MM.1S (cell line): ENCODE measurements around the gene MTCL1.

Experiments
- DNase-seq: peaks from one replicate; pipeline ENCODE4 v3.0.0-alpha.2; 2015
- H2AFZ ChIP-seq: fragments of 300-600 bp; sonication (generic); 2 replicates; pipeline ENCODE4 v1.6.0; 2016; ENCODE audit warnings: antibody characterized with exemption, low read length
- H3F3A ChIP-seq: fragments of 300-600 bp; sonication (generic); 2 replicates; pipeline ENCODE4 v1.6.1; 2016; ENCODE audit warnings: mild to moderate bottlenecking, antibody characterized with exemption, low read length, moderate library complexity, mixed read lengths; ENCODE audit not compliant: insufficient read depth
- H3K27ac ChIP-seq: fragments of 300-600 bp; sonication (generic); 2 replicates; pipeline ENCODE4 v1.5.1; 2016; ENCODE audit warnings: mild to moderate bottlenecking, low read length
- H3K27me3 ChIP-seq: fragments of 300-600 bp; sonication (generic); replicated peaks from 2 replicates; pipeline ENCODE4 v1.6.0; 2016; ENCODE audit warnings: low read length; ENCODE audit not compliant: insufficient read depth
- H3K36me3 ChIP-seq: fragments of 300-600 bp; sonication (generic); replicated peaks from 2 replicates; pipeline ENCODE4 v1.6.1; 2016; ENCODE audit warnings: mild to moderate bottlenecking, low read length, mixed read lengths; ENCODE audit not compliant: insufficient read depth
- H3K4me1 ChIP-seq: fragments of 300-600 bp; sonication (generic); 2 replicates; pipeline ENCODE4 v1.6.1; 2016; ENCODE audit warnings: low read length, mixed read lengths
- H3K4me2 ChIP-seq: fragments of 300-600 bp; sonication (generic); 2 replicates; pipeline ENCODE4 v1.6.0; 2016; ENCODE audit warnings: low read depth, low read length
- H3K4me3 ChIP-seq: fragments of 300-600 bp; sonication (generic); 2 replicates; pipeline ENCODE4 v1.5.1; 2016; ENCODE audit warnings: low read length, mixed read lengths
- H3K79me2 ChIP-seq: fragments of 300-600 bp; sonication (generic); 2 replicates; pipeline ENCODE4 v1.6.1; 2016; ENCODE audit warnings: mixed run types, low read length, mixed read lengths
- H3K9ac ChIP-seq: fragments of 300-600 bp; sonication (generic); 2 replicates; pipeline ENCODE4 v1.6.1; 2016; ENCODE audit warnings: low read length, mixed read lengths
- H3K9me2 ChIP-seq: fragments of 300-600 bp; sonication (generic); replicated peaks from 2 replicates; pipeline ENCODE4 v1.6.1; 2016; ENCODE audit warnings: mild to moderate bottlenecking, low read length, mixed read lengths; ENCODE audit not compliant: insufficient read depth
- H3K9me3 ChIP-seq: fragments of 300-600 bp; sonication (generic); replicated peaks from 2 replicates; pipeline ENCODE4 v1.6.1; 2016; ENCODE audit warnings: mild to moderate bottlenecking, low read length, mixed read lengths; ENCODE audit not compliant: insufficient read depth
- H4K20me1 ChIP-seq: fragments of 300-600 bp; sonication (generic); 2 replicates; pipeline ENCODE4 v1.6.1; 2016; ENCODE audit warnings: mild to moderate bottlenecking, low read length, moderate library complexity, mixed read lengths; ENCODE audit not compliant: insufficient read depth
- EZH2 ChIP-seq: fragments of 300-600 bp; sonication (generic); optimal IDR thresholded peaks from 2 replicates; pipeline ENCODE3; 2017; ENCODE audit warnings: low read depth, mild to moderate bottlenecking, antibody characterized with exemption, low read length, mixed read lengths
- EZH2phosphoT487 ChIP-seq: fragments of 300-600 bp; sonication (generic); IDR thresholded peaks from 2 replicates; pipeline ENCODE4 v1.6.1; 2018; ENCODE audit warnings: antibody characterized with exemption, low read length
- TF ChIP-seq, protein P1 (sequence below): fragments of 300-600 bp; sonication (generic); IDR thresholded peaks from 2 replicates; pipeline ENCODE4 v1.5.1; 2016; ENCODE audit warnings: antibody characterized with exemption, low read length, mixed read lengths

Gene MTCL1

DNA sequence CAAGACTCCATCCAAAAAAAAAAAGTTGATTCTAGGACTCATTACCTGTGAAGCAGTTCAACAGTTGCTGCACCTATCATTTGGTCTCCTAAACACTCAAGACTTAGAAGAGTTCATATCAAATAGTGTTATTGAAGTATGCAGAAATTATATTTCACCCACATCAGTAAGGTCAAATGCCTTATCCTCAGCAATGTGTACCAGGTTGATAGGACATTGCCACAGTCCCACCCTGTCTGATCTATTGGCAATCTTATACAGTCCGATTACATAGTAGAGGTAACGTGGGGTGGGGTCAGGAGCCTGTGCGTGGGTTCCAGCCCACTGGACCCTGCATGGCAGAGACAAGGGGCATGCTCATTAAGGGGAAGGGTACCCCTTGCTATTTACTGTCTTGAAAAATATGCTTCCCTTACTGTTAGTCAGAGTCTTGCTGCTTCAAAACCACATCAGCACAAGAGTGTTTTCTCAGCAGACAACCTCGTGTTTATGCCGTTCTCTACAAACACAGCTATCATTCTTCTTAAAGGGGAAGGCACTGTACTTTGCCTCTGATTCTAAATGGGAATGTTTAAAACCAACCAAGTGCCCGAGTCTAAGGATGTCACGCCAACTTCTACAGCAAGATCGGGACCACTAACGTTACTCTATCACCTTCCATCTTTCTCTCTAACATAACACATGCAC lies 115.2 kb downstream of the MTCL1 start:
- TF ChIP-seq EZH2phosphoT487 (no peak), EZH2 (no peak)
- TF ChIP-seq, protein P1, sequence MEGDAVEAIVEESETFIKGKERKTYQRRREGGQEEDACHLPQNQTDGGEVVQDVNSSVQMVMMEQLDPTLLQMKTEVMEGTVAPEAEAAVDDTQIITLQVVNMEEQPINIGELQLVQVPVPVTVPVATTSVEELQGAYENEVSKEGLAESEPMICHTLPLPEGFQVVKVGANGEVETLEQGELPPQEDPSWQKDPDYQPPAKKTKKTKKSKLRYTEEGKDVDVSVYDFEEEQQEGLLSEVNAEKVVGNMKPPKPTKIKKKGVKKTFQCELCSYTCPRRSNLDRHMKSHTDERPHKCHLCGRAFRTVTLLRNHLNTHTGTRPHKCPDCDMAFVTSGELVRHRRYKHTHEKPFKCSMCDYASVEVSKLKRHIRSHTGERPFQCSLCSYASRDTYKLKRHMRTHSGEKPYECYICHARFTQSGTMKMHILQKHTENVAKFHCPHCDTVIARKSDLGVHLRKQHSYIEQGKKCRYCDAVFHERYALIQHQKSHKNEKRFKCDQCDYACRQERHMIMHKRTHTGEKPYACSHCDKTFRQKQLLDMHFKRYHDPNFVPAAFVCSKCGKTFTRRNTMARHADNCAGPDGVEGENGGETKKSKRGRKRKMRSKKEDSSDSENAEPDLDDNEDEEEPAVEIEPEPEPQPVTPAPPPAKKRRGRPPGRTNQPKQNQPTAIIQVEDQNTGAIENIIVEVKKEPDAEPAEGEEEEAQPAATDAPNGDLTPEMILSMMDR: no peak
- no peaks in the 10 kb centered on the region for H3K4me1 ChIP-seq
- H3K4me2 ChIP-seq: no peak overlapping the region
- no peaks in the 10 kb centered on the region for H3K9me2 ChIP-seq
- H3F3A ChIP-seq: no peaks in the 10 kb centered on the region
- H3K27me3 ChIP-seq: no peaks in the 10 kb centered on the region
- DNase-seq: no peak
- no peaks in the 10 kb centered on the region for H4K20me1 ChIP-seq
- no peak overlapping the region for H3K27ac ChIP-seq
- no peaks in the 10 kb centered on the region for H3K79me2 ChIP-seq
- no peak overlapping the region for H2AFZ ChIP-seq
- H3K4me3 ChIP-seq: no peak overlapping the region
- no peaks in the 10 kb centered on the region for H3K9me3 ChIP-seq
- H3K9ac ChIP-seq: no peak overlapping the region
- peaks cover 6% of the 10 kb centered on the region; the same call in 1 of the 2 replicates for H3K36me3 ChIP-seq

DNA sequence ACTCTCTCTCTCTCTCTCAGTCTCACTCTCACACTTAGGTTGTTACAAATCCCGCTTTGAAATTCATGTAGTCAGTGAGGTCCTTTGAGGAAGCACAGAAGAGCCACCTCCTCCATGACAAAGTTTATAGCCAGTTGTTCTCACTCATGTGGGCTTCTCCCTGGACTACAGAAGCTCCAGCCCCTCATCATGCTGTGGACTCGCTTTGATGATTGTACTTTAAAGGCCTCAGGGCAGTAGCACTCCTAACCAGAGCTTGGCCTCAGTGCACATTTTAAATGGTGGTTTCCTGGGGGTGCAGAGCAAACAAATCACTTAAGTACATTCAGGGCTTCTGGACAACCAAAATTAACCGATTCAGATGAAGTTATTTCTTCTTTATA lies 115.7 kb downstream of the MTCL1 start:
- no peaks in the 10 kb centered on the region for H3K27me3 ChIP-seq
- no peaks in the 10 kb centered on the region for H3K9me3 ChIP-seq
- no peaks in the 10 kb centered on the region for H3K9me2 ChIP-seq
- H3F3A ChIP-seq: no peaks in the 10 kb centered on the region
- TF ChIP-seq EZH2phosphoT487: no peak
- no peak for TF ChIP-seq EZH2
- TF ChIP-seq, protein P1: no peak
- no peak overlapping the region for H3K4me3 ChIP-seq
- H2AFZ ChIP-seq: no peak overlapping the region
- H3K36me3 ChIP-seq: peaks cover 2% of the 10 kb centered on the region; the same call in 1 of the 2 replicates
- no peaks in the 10 kb centered on the region for H4K20me1 ChIP-seq
- H3K9ac ChIP-seq: no peak overlapping the region
- no peaks in the 10 kb centered on the region for H3K79me2 ChIP-seq
- no peak overlapping the region for H3K4me2 ChIP-seq
- DNase-seq: no peak
- no peak overlapping the region for H3K27ac ChIP-seq
- no peaks in the 10 kb centered on the region for H3K4me1 ChIP-seq

DNA sequence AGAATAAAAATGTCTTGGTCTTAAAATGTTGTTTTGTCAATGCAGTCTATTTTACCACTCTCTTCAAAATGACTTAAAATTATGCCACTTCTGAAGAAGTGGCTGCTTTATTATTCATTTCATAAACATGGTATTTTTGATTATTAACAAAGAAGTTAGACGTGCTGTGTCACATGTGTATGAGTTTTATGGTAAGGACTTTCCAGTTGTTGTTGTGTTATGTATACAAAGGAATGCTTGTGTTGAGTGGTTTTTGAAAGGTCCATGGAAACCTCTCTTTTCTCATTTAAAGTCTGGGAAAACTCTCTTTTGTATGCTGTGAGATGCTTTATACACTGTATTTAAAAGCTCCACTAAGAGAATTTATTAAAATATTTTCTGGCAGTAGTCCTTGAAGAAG lies 116.2 kb downstream of the MTCL1 start:
- Histone ChIP-seq H3F3A (no peaks in the 10 kb centered on the region), H3K4me1 (no peaks in the 10 kb centered on the region), H3K79me2 (no peaks in the 10 kb centered on the region), H2AFZ (no peak overlapping the region), H3K4me2 (no peak overlapping the region), H3K27me3 (no peaks in the 10 kb centered on the region), H3K27ac (no peak overlapping the region), H3K9me3 (no peaks in the 10 kb centered on the region), H4K20me1 (no peaks in the 10 kb centered on the region), H3K36me3 (no peaks in the 10 kb centered on the region), H3K9ac (no peak overlapping the region), H3K4me3 (no peak overlapping the region), H3K9me2 (no peaks in the 10 kb centered on the region)
- DNase-seq: no peak
- TF ChIP-seq, protein P1: no peak
- TF ChIP-seq EZH2phosphoT487: no peak
- TF ChIP-seq EZH2: no peak
